Testis (tissue), 2 donors: Measurements from ENCODE around the gene RBM24.

Experiments
- CTCF ChIP-seq, 3 experiments: fragments of 450-650 bp in 2 of 3; fragments of 200-600 bp in 1 of 3; sonication (generic) in 1 of 3; IDR thresholded peaks; one replicate each; pipeline ENCODE4 v1.5.1; 2016 to 2019; ENCODE audit warnings: antibody characterized with exemption in 3 of 3, mild to moderate bottlenecking in 2 of 3, moderate library complexity in 1 of 3
- POLR2A ChIP-seq: fragments of 450-650 bp; IDR thresholded peaks from one replicate; pipeline ENCODE4 v1.6.1; 2017; ENCODE audit warnings: antibody characterized with exemption, mild to moderate bottlenecking, moderate library complexity

GRCh38 chr6:17298257-17298656 is 17.1 kb downstream of the RBM24 start:
- no peak for TF ChIP-seq CTCF (IDR thresholded peaks at IDR 0.05)
- no peak for TF ChIP-seq POLR2A
